Thymus (tissue), 11 donors: ENCODE data around the gene ELP5. TPM values are rescaled to one million over a fixed set of nuclear protein-coding genes. Genes with fewer than 3 reads are reported as not detected.
A peak's percentile ranks its signal among the peaks of the same experiment; 100 is the strongest.

Source experiments
- DNase-seq, 9 donors: peaks; one replicate each; pipeline ENCODE4 v3.0.0-alpha.2; 2013; ENCODE audit warnings: low spot score in 9 of 9, low read depth in 6 of 9, missing footprints in 1 of 9
- H3K27ac ChIP-seq, 2 donors: one replicate each; pipeline ENCODE4 v1.5.1; 2013; ENCODE audit warnings: control low read depth in 1 of 2, low read depth in 1 of 2, low read length in 1 of 2, mild to moderate bottlenecking in 1 of 2, moderate library complexity in 1 of 2
- H3K27me3 ChIP-seq, 2 donors: one replicate each; pipeline ENCODE4 v1.5.1; 2013; ENCODE audit warnings: low read length in 1 of 2; ENCODE audit not compliant: control insufficient read depth in 2 of 2, insufficient read depth in 1 of 2
- H3K36me3 ChIP-seq, 2 donors: one replicate each; pipeline ENCODE4 v1.5.1; 2013; ENCODE audit warnings: low read length in 1 of 2, mild to moderate bottlenecking in 1 of 2, moderate library complexity in 1 of 2; ENCODE audit not compliant: control insufficient read depth in 2 of 2, insufficient read depth in 2 of 2
- H3K4me1 ChIP-seq, 2 donors: one replicate each; pipeline ENCODE4 v1.5.1; 2013; ENCODE audit warnings: low read length in 2 of 2; ENCODE audit not compliant: control insufficient read depth in 2 of 2, insufficient read depth in 2 of 2
- H3K4me3 ChIP-seq, 2 donors: one replicate each; pipeline ENCODE4 v1.5.1; 2013; ENCODE audit warnings: low read length in 2 of 2, control low read depth in 1 of 2, mild to moderate bottlenecking in 1 of 2
- H3K9me3 ChIP-seq, 2 donors: one replicate each; pipeline ENCODE4 v1.5.1; 2013; ENCODE audit warnings: low read length in 1 of 2, mild to moderate bottlenecking in 1 of 2; ENCODE audit not compliant: control insufficient read depth in 2 of 2, insufficient read depth in 1 of 2
- WGBS: extraction: QIAGEN DNeasy Blood & Tissue Kit; methylation state at CpG from one replicate; pipeline ENCODE4 v1.1.7; 2013; 5-methylcytosine and 5-hydroxymethylcytosine counted together
- polyA plus RNA-seq: library from polyadenylated mRNA; stranded (reverse); fragments of 200-250 nt; gene quantifications from one replicate; pipeline ENCODE4 v1.2.3, GENCODE V29; 2013
- total RNA-seq: library from RNA; stranded (reverse); fragments of 120-200 nt; gene quantifications from one replicate; pipeline ENCODE4 v1.2.4, GENCODE V29; 2013
- donor health status: healthy.

The ELP5 gene
- total and polyA plus RNA-seq, 2 donors = 35.9 to 50.7 TPM

GRCh38 chr17:7229504-7229903 is 22.5 kb upstream of the ELP5 start:
- DNase-seq = no peak
- no peaks in the 10 kb centered on the region for H3K9me3 ChIP-seq
- peaks cover 16% of the 10 kb centered on the region in 2 donors for H3K4me1 ChIP-seq
- no peaks in the 10 kb centered on the region for H3K27me3 ChIP-seq
- no peak overlapping the region for H3K4me3 ChIP-seq
- H3K36me3 ChIP-seq = peaks cover 61 to 63% of the 10 kb centered on the region in 2 donors
- H3K27ac ChIP-seq = no peak overlapping the region
- WGBS = 97% methylated on average over 19 of the region's 19 CpGs

GRCh38 chr17:7232114-7232513 is 19.9 kb upstream of the ELP5 start:
- peaks cover 25 to 36% of the 10 kb centered on the region in 2 donors for H3K4me1 ChIP-seq
- no peaks in the 10 kb centered on the region for H3K9me3 ChIP-seq
- peaks cover 53 to 61% of the 10 kb centered on the region in 2 donors for H3K36me3 ChIP-seq
- 94% methylated on average over 5 of the region's 5 CpGs for WGBS
- no peak for DNase-seq
- H3K4me3 ChIP-seq = no peak overlapping the region
- no peak overlapping the region for H3K27ac ChIP-seq
- H3K27me3 ChIP-seq = no peaks in the 10 kb centered on the region

GRCh38 chr17:7233701-7234082 is 18.3 kb upstream of the ELP5 start:
- whole genome bisulfite sequencing = 5% methylated on average over 9 of the region's 9 CpGs
- H3K4me1 ChIP-seq = peaks cover 29 to 42% of the 10 kb centered on the region in 2 donors
- H3K27ac ChIP-seq = peak overlapping the region; percentile 72 to 91

GRCh38 chr17:7234083-7234951 is 17.7 kb upstream of the ELP5 start, which contains the start of gene DVL2:
DVL2 (minus strand) TSS chr17:7234517; CDS start chr17:7234262, 255 bp downstream.
- DNase-seq = peak in 8 of 9 donors; percentile 88 to 97 (median 95)
- Histone ChIP-seq H3K27me3 (no peaks in the 10 kb centered on the region), H3K4me3 (peak within 1 kb of the TSS; percentile 87 to 91), H3K36me3 (peaks cover 31 to 45% of the 10 kb centered on the region in 2 donors), H3K4me1 (peaks cover 29 to 42% of the 10 kb centered on the region in 2 donors), H3K27ac (peak within 1 kb of the TSS; percentile 72 to 91), H3K9me3 (no peaks in the 10 kb centered on the region)
- WGBS = under 1% methylated on average over 72 of the region's 72 CpGs

More at GRCh38 chr17:7233701-7234082, 18.3 kb upstream of the ELP5 start:
- DNase-seq = no peak
- Histone ChIP-seq H3K4me3 (peak overlapping the region; percentile 87 to 91), H3K27me3 (no peaks in the 10 kb centered on the region), H3K36me3 (peaks cover 38 to 51% of the 10 kb centered on the region in 2 donors), H3K9me3 (no peaks in the 10 kb centered on the region)

GRCh38 chr17:7235693-7236665 is 16.0 kb upstream of the ELP5 start:
- Histone ChIP-seq H3K36me3 (peaks cover 27 to 38% of the 10 kb centered on the region in 2 donors), H3K27ac (peak overlapping the region in 1 of 2 donors; percentile 8), H3K27me3 (no peaks in the 10 kb centered on the region), H3K4me1 (peaks cover 36 to 52% of the 10 kb centered on the region in 2 donors), H3K4me3 (no peak overlapping the region), H3K9me3 (no peaks in the 10 kb centered on the region)
- no peak for DNase-seq
- 97% methylated on average over 22 of the region's 22 CpGs for WGBS

GRCh38 chr17:7236808-7237207 is 15.2 kb upstream of the ELP5 start:
- Histone ChIP-seq H3K9me3 (no peaks in the 10 kb centered on the region), H3K27me3 (no peaks in the 10 kb centered on the region), H3K4me3 (no peak overlapping the region), H3K36me3 (peaks cover 28 to 42% of the 10 kb centered on the region in 2 donors), H3K27ac (peak overlapping the region; percentile 91 to 97), H3K4me1 (peaks cover 41 to 61% of the 10 kb centered on the region in 2 donors)
- 97% methylated on average over 6 of the region's 6 CpGs for WGBS
- DNase-seq = no peak

- WGBS = 45% methylated on average over 6 of the region's 6 CpGs
- peak overlapping the region; percentile 80 to 89 for H3K4me3 ChIP-seq
- H3K36me3 ChIP-seq = peaks cover 28 to 40% of the 10 kb centered on the region in 2 donors
- no peak for DNase-seq
- no peaks in the 10 kb centered on the region for H3K27me3 ChIP-seq
- peaks cover 37 to 63% of the 10 kb centered on the region in 2 donors for H3K4me1 ChIP-seq
- H3K27ac ChIP-seq = peak overlapping the region; percentile 91 to 97
- H3K9me3 ChIP-seq = no peaks in the 10 kb centered on the region
Measured at GRCh38 chr17:7237266-7237760, 14.7 kb upstream of the ELP5 start.

GRCh38 chr17:7237761-7238419 is 14.1 kb upstream of the ELP5 start:
- 1% methylated on average over 72 of the region's 73 CpGs for WGBS
- Histone ChIP-seq H3K4me3 (peak overlapping the region; percentile 80 to 89), H3K4me1 (peaks cover 33 to 61% of the 10 kb centered on the region in 2 donors), H3K36me3 (peaks cover 28 to 40% of the 10 kb centered on the region in 2 donors), H3K9me3 (no peaks in the 10 kb centered on the region), H3K27ac (peak overlapping the region; percentile 91 to 97), H3K27me3 (no peaks in the 10 kb centered on the region)
- DNase-seq = peak in 4 of 9 donors; percentile 86 to 92 (median 86)
